PC-3 (cell line): ENCODE results near the gene STARD9. TPM values are rescaled to one million over a fixed set of nuclear protein-coding genes. Genes with fewer than 3 reads are reported as not detected.

Experiments
- ATAC-seq: fragments of 200-7000 bp; cut with Tn5 transposase; 2 replicates; pipeline ENCODE4 v1.9.1; 2020; ENCODE audit warnings: mild to moderate bottlenecking, moderate library complexity
- BruUV-seq: library from RNA; stranded (reverse); fragments of 400-500 nt; replicated peaks from 2 replicates; lab custom pipeline; 2021; lab: Mats Ljungman, UMichigan
- CTCF ChIA-PET: fragments of 300-600 bp; sonication (Branson Sonifier 250); formaldehyde crosslinking; loops from one replicate; lab custom pipeline; 2022; ENCODE audit warnings: antibody characterized with exemption; lab: Charles Lee
- POLR2A ChIA-PET: fragments of 300-600 bp; sonication (Branson Sonifier 250); formaldehyde crosslinking; loops from one replicate; lab custom pipeline; 2022; ENCODE audit warnings: antibody characterized with exemption; ENCODE audit not compliant: unreplicated experiment; lab: Charles Lee
- DNase-seq: peaks from one replicate; pipeline ENCODE4 v3.0.0-alpha.2; 2015
- H2AFZ ChIP-seq: fragments of 300-600 bp; sonication (generic); 2 replicates; pipeline ENCODE4 v1.6.0; 2016; ENCODE audit warnings: antibody characterized with exemption, low read length
- H3F3A ChIP-seq: fragments of 300-600 bp; sonication (generic); one replicate; pipeline ENCODE4 v1.6.0; 2017; ENCODE audit warnings: antibody characterized with exemption, low read length, control low read depth, mild to moderate bottlenecking; ENCODE audit not compliant: unreplicated experiment
- H3K27ac ChIP-seq: fragments of 300-600 bp; sonication (generic); 2 replicates; pipeline ENCODE4 v1.5.1; 2016; ENCODE audit warnings: mild to moderate bottlenecking, low read length
- H3K27me3 ChIP-seq: fragments of 300-600 bp; sonication (generic); 2 replicates; pipeline ENCODE4 v1.6.1; 2016; ENCODE audit warnings: low read length, mixed read lengths
- H3K36me3 ChIP-seq: fragments of 300-600 bp; sonication (generic); 2 replicates; pipeline ENCODE4 v1.6.1; 2016; ENCODE audit warnings: low read depth, mixed run types, low read length, mixed read lengths
- H3K4me1 ChIP-seq: fragments of 300-600 bp; sonication (generic); 2 replicates; pipeline ENCODE4 v1.5.1; 2016; ENCODE audit warnings: low read length; ENCODE audit not compliant: insufficient read depth
- H3K4me2 ChIP-seq: fragments of 300-600 bp; sonication (generic); 2 replicates; pipeline ENCODE4 v1.6.0; 2016; ENCODE audit warnings: low read length
- H3K4me3 ChIP-seq: fragments of 300-600 bp; sonication (generic); 2 replicates; pipeline ENCODE4 v1.5.1; 2016; ENCODE audit warnings: mild to moderate bottlenecking, low read length, mixed read lengths
- H3K79me2 ChIP-seq: fragments of 300-600 bp; sonication (generic); 2 replicates; pipeline ENCODE4 v1.6.1; 2017; ENCODE audit warnings: low read length, mixed read lengths
- H3K9ac ChIP-seq: fragments of 300-600 bp; sonication (generic); 2 replicates; pipeline ENCODE4 v1.6.0; 2016; ENCODE audit warnings: mild to moderate bottlenecking, low read length
- H3K9me2 ChIP-seq: fragments of 300-600 bp; sonication (generic); replicated peaks from 2 replicates; pipeline ENCODE4 v1.6.1; 2016; ENCODE audit warnings: mixed run types, low read length, mixed read lengths
- H3K9me3 ChIP-seq: fragments of 300-600 bp; sonication (generic); 2 replicates; pipeline ENCODE4 v1.6.1; 2016; ENCODE audit warnings: low read length, mixed read lengths
- H4K20me1 ChIP-seq: fragments of 300-600 bp; sonication (generic); 2 replicates; pipeline ENCODE4 v1.6.1; 2016; ENCODE audit warnings: low read length, mixed read lengths
- CTCF ChIP-seq: fragments of 300-600 bp; sonication (generic); conservative IDR thresholded peaks from 2 replicates; pipeline ENCODE4 v1.5.1; 2017; ENCODE audit warnings: antibody characterized with exemption, low read depth, mild to moderate bottlenecking, low read length
- EZH2 ChIP-seq: fragments of 300-600 bp; sonication (generic); IDR thresholded peaks from one replicate; pipeline ENCODE4 v1.6.1; 2017; ENCODE audit warnings: antibody characterized with exemption, mild to moderate bottlenecking, low read length; ENCODE audit not compliant: unreplicated experiment
- EZH2phosphoT487 ChIP-seq: fragments of 300-600 bp; sonication (generic); IDR thresholded peaks from 2 replicates; pipeline ENCODE4 v1.6.1; 2018; ENCODE audit warnings: mild to moderate bottlenecking, antibody characterized with exemption, low read length, borderline replicate concordance
- intact Hi-C: fragments of 100-400 bp; cut with micrococcal nuclease; formaldehyde crosslinking; loops from 2 replicates; pipeline ENCODE4 v1.9.0; 2023
- total RNA-seq: library from RNA; depleted of rRNA; stranded (reverse); fragments of >200 nt; gene quantifications from 2 replicates; pipeline ENCODE4 v1.2.3, GENCODE V29; 2014

Gene STARD9
- total RNA-seq, 1 experiment from 2014 or later: 5.0 TPM

GRCh38 chr15:42726114-42726513 lies 150.7 kb downstream of the STARD9 start:
- DNase-seq (no peak), ATAC-seq (no peak)
- no peaks in the 10 kb centered on the region for H3K27me3 ChIP-seq
- no peaks in the 10 kb centered on the region for H3K79me2 ChIP-seq
- BruUV-seq: no TSS peak
- no peak for TF ChIP-seq CTCF
- TF ChIP-seq EZH2: no peak
- TF ChIP-seq EZH2phosphoT487: no peak
- intact Hi-C loops: no loop called here
- H3K27ac ChIP-seq: no peak overlapping the region
- no peaks in the 10 kb centered on the region for H3K9me3 ChIP-seq
- H3K36me3 ChIP-seq: peaks cover 49% of the 10 kb centered on the region
- no peaks in the 10 kb centered on the region for H3F3A ChIP-seq
- ChIA-PET POLR2A (no interaction called here), CTCF (interaction anchor here (0.7 kb wide), 1 partner anchor 57 kb away, joined by 9 read pairs; no protein-coding TSS in a partner anchor)
- no peak overlapping the region for H3K9ac ChIP-seq
- no peak overlapping the region for H3K4me3 ChIP-seq
- no peak overlapping the region for H3K4me2 ChIP-seq
- no peaks in the 10 kb centered on the region for H3K4me1 ChIP-seq
- H4K20me1 ChIP-seq: no peaks in the 10 kb centered on the region
- H2AFZ ChIP-seq: no peak overlapping the region
- no peaks in the 10 kb centered on the region for H3K9me2 ChIP-seq

GRCh38 chr15:42727750-42728381 lies 152.5 kb downstream of the STARD9 start:
- TF ChIP-seq EZH2phosphoT487 (no peak), CTCF (no peak), EZH2 (no peak)
- Histone ChIP-seq H2AFZ (no peak overlapping the region), H3K9me2 (no peaks in the 10 kb centered on the region), H3K27ac (no peak overlapping the region), H3K9me3 (no peaks in the 10 kb centered on the region), H3K79me2 (no peaks in the 10 kb centered on the region), H3F3A (no peaks in the 10 kb centered on the region), H3K27me3 (no peaks in the 10 kb centered on the region), H3K4me1 (no peaks in the 10 kb centered on the region), H3K36me3 (peaks cover 66% of the 10 kb centered on the region), H4K20me1 (no peaks in the 10 kb centered on the region), H3K9ac (no peak overlapping the region), H3K4me2 (no peak overlapping the region), H3K4me3 (no peak overlapping the region)
- DNase-seq (no peak), ATAC-seq (no peak)
- intact Hi-C loops: no loop called here
- CTCF ChIA-PET: interaction anchor here (0.6 kb wide), 1 partner anchor 20 kb away, joined by 3 read pairs; no protein-coding TSS in a partner anchor
- BruUV-seq: no TSS peak
- POLR2A ChIA-PET: no interaction called here

GRCh38 chr15:42728560-42728959 lies 153.2 kb downstream of the STARD9 start:
- Histone ChIP-seq H3K4me3 (no peak overlapping the region), H3K9me3 (no peaks in the 10 kb centered on the region), H3K27ac (no peak overlapping the region), H3K36me3 (peaks cover 70% of the 10 kb centered on the region), H3K4me2 (no peak overlapping the region), H3F3A (no peaks in the 10 kb centered on the region), H2AFZ (no peak overlapping the region), H3K9ac (no peak overlapping the region), H3K27me3 (no peaks in the 10 kb centered on the region), H3K4me1 (no peaks in the 10 kb centered on the region), H3K79me2 (no peaks in the 10 kb centered on the region), H3K9me2 (no peaks in the 10 kb centered on the region), H4K20me1 (no peaks in the 10 kb centered on the region)
- ChIA-PET CTCF (no interaction called here), POLR2A (no interaction called here)
- DNase-seq (no peak), ATAC-seq (no peak)
- intact Hi-C loops: no loop called here
- no peak for TF ChIP-seq CTCF
- BruUV-seq: no TSS peak
